Measurements from ENCODE around the gene PZP. TPM values are rescaled to one million over a fixed set of nuclear protein-coding genes. Genes with fewer than 3 reads are reported as not detected.

The PZP gene
- polyA plus RNA-seq, 1 donor from 2014 or later = not detected

- no peaks in the 10 kb centered on the region for H3K79me2 ChIP-seq (replicated peaks; ENCODE audit: insufficient read depth, low read length)
- H3K27ac ChIP-seq (ENCODE audit: low read length) = no peak overlapping the region
- no peak overlapping the region for H2AFZ ChIP-seq (ENCODE audit: low read depth, low read length)
- no peaks in the 10 kb centered on the region for H4K20me1 ChIP-seq (ENCODE audit: insufficient read depth)
- TF ChIP-seq SMC3 (conservative IDR thresholded peaks at IDR 0.05; ENCODE audit: poor library complexity) = no peak
- no peak for TF ChIP-seq RAD21 (conservative IDR thresholded peaks at IDR 0.05)
- no peaks in the 10 kb centered on the region for H3K27me3 ChIP-seq (ENCODE audit: insufficient read depth, low read depth, low read length)
- H3K4me2 ChIP-seq (ENCODE audit: low read length) = no peak overlapping the region
- H3K4me3 ChIP-seq (ENCODE audit: low read length) = no peak overlapping the region
- H3K36me3 ChIP-seq (ENCODE audit: insufficient read depth, low read length) = no peaks in the 10 kb centered on the region
- H3K9me3 ChIP-seq (ENCODE audit: low read length) = no peaks in the 10 kb centered on the region
- no peak overlapping the region for H3K9ac ChIP-seq (ENCODE audit: low read length)
- no peaks in the 10 kb centered on the region for H3F3A ChIP-seq (ENCODE audit: insufficient read depth, low read length, poor library complexity, severe bottlenecking)
- H3K9me2 ChIP-seq (ENCODE audit: insufficient read depth, low read length) = no peaks in the 10 kb centered on the region
These were observed 108.5 kb downstream of the PZP start for GRCh38 chr12:9099552-9100190.

Other genes starting within 250 kb of the PZP start
- gene KLRG1, start 218.8 kb downstream of the PZP start, polyA plus RNA-seq = 3.4 and 4.7 TPM in 2 replicates
- 0.09 TPM in 1 of 2 replicates, not detected in the other for gene A2M, start 92.5 kb downstream of the PZP start, polyA plus RNA-seq